IgD-negative memory B cell (primary cell): Measurements from ENCODE around the gene EEF2. TPM values are rescaled to one million over a fixed set of nuclear protein-coding genes. Genes with fewer than 3 reads are reported as not detected.
"Not testable (repeated sequence)": the region's sequence is repeated elsewhere in the genome, so short reads cannot be mapped to it uniquely, and the experiment has no call there.

Experiments used
- H3K27ac Mint-ChIP-seq, 3 donors: one replicate each; pipeline ENCODE4 v1.8.0; 2020 to 2022; ENCODE audit warnings: mild to moderate bottlenecking in 3 of 3, mixed read lengths in 3 of 3, moderate library complexity in 1 of 3
- H3K27me3 Mint-ChIP-seq: one replicate; pipeline ENCODE4 v1.8.0; 2021; ENCODE audit warnings: mixed read lengths
- H3K36me3 Mint-ChIP-seq: one replicate; pipeline ENCODE4 v1.8.0; 2020; ENCODE audit warnings: mild to moderate bottlenecking, mixed read lengths
- H3K4me1 Mint-ChIP-seq, 3 donors: one replicate each; pipeline ENCODE4 v1.8.0; 2020 to 2022; ENCODE audit warnings: mixed read lengths in 3 of 3, mild to moderate bottlenecking in 1 of 3
- H3K4me3 Mint-ChIP-seq, 4 donors: one replicate each; pipeline ENCODE4 v1.8.0; 2020 to 2022; ENCODE audit warnings: mild to moderate bottlenecking in 4 of 4, mixed read lengths in 4 of 4, moderate library complexity in 3 of 4
- H3K9me3 Mint-ChIP-seq, 3 donors: one replicate each; pipeline ENCODE4 v1.8.0; 2020 to 2021; ENCODE audit warnings: mixed read lengths in 3 of 3, mild to moderate bottlenecking in 1 of 3
- polyA plus RNA-seq: library from polyadenylated mRNA; unstranded; fragments of 300-500 nt; fragmentation: Illumina TruSeq; gene quantifications from one replicate; pipeline ENCODE4 v1.2.3, GENCODE V29; 2021

The EEF2 gene
- polyA plus RNA-seq, 1 donor from 2014 or later: 1,056 TPM

GRCh38 chr19:4018775-4019504 lies 33.7 kb upstream of the EEF2 start:
- H3K27me3 Mint-ChIP-seq: no peaks in the 10 kb centered on the region
- no peaks in the 10 kb centered on the region for H3K9me3 Mint-ChIP-seq
- peaks cover 3% of the 10 kb centered on the region for H3K36me3 Mint-ChIP-seq
- peak overlapping the region in 1 of 3 donors; percentile 85 for H3K27ac Mint-ChIP-seq
- H3K4me1 Mint-ChIP-seq: peaks cover 2 to 6% (median 4%) of the 10 kb centered on the region in 3 donors
- peak overlapping the region in 1 of 4 donors; percentile 47 for H3K4me3 Mint-ChIP-seq

- peak overlapping the region in 1 of 4 donors; percentile 12 for H3K4me3 Mint-ChIP-seq
- no peaks in the 10 kb centered on the region for H3K9me3 Mint-ChIP-seq
- peaks cover 3 to 6% (median 4%) of the 10 kb centered on the region in 3 donors for H3K4me1 Mint-ChIP-seq
- H3K27ac Mint-ChIP-seq: peak overlapping the region in 1 of 3 donors; percentile 27
- H3K27me3 Mint-ChIP-seq: no peaks in the 10 kb centered on the region
- H3K36me3 Mint-ChIP-seq: peaks cover 3% of the 10 kb centered on the region
Observed at GRCh38 chr19:4018140-4018613, 32.9 kb upstream of the EEF2 start.

GRCh38 chr19:4016903-4017638 lies 31.8 kb upstream of the EEF2 start:
- Mint-ChIP-seq H3K4me1 (peaks cover 3 to 6% (median 5%) of the 10 kb centered on the region in 3 donors), H3K27me3 (no peaks in the 10 kb centered on the region), H3K4me3 (no peak overlapping the region), H3K36me3 (peaks cover 3% of the 10 kb centered on the region), H3K27ac (peak overlapping the region in 1 of 3 donors; percentile 43), H3K9me3 (no peaks in the 10 kb centered on the region)

- Mint-ChIP-seq H3K36me3 (peaks cover 3% of the 10 kb centered on the region), H3K9me3 (no peaks in the 10 kb centered on the region), H3K4me3 (no peak overlapping the region), H3K27me3 (no peaks in the 10 kb centered on the region), H3K27ac (peak overlapping the region in 2 of 3 donors; percentile 23 to 35), H3K4me1 (peaks cover 0 to 5% (median 3%) of the 10 kb centered on the region in 3 donors)
Observed at GRCh38 chr19:4016486-4016885, 31.2 kb upstream of the EEF2 start.

- Mint-ChIP-seq H3K9me3 (no peaks in the 10 kb centered on the region), H3K27ac (peak overlapping the region in 2 of 3 donors; percentile 23 to 35), H3K4me1 (peaks cover 0 to 8% (median 6%) of the 10 kb centered on the region in 3 donors), H3K36me3 (peaks cover 1% of the 10 kb centered on the region), H3K27me3 (no peaks in the 10 kb centered on the region), H3K4me3 (no peak overlapping the region)
Observed at GRCh38 chr19:4015705-4016402, 30.6 kb upstream of the EEF2 start.

- H3K9me3 Mint-ChIP-seq: no peaks in the 10 kb centered on the region
- no peak overlapping the region for H3K4me3 Mint-ChIP-seq
- H3K36me3 Mint-ChIP-seq: peaks cover 1% of the 10 kb centered on the region
- no peaks in the 10 kb centered on the region for H3K27me3 Mint-ChIP-seq
- peaks cover 0 to 10% (median 6%) of the 10 kb centered on the region in 3 donors for H3K4me1 Mint-ChIP-seq
- H3K27ac Mint-ChIP-seq: no peak overlapping the region
Observed at GRCh38 chr19:4014541-4015491, 29.6 kb upstream of the EEF2 start.

- Mint-ChIP-seq H3K36me3 (peaks cover 1% of the 10 kb centered on the region), H3K4me1 (peaks cover under 1 to 12% (median 12%) of the 10 kb centered on the region in 3 donors), H3K27ac (no peak overlapping the region), H3K9me3 (no peaks in the 10 kb centered on the region), H3K27me3 (no peaks in the 10 kb centered on the region), H3K4me3 (no peak overlapping the region)
Observed at GRCh38 chr19:4013886-4014540, 28.8 kb upstream of the EEF2 start.

GRCh38 chr19:4012975-4013634 lies 27.8 kb upstream of the EEF2 start:
- Mint-ChIP-seq H3K4me3 (peak overlapping the region in 1 of 4 donors; percentile 38), H3K36me3 (no peaks in the 10 kb centered on the region), H3K27ac (peak overlapping the region in 2 of 3 donors; percentile 45 to 67), H3K9me3 (no peaks in the 10 kb centered on the region), H3K4me1 (peaks cover 5 to 18% (median 15%) of the 10 kb centered on the region in 3 donors), H3K27me3 (no peaks in the 10 kb centered on the region)

DNA sequence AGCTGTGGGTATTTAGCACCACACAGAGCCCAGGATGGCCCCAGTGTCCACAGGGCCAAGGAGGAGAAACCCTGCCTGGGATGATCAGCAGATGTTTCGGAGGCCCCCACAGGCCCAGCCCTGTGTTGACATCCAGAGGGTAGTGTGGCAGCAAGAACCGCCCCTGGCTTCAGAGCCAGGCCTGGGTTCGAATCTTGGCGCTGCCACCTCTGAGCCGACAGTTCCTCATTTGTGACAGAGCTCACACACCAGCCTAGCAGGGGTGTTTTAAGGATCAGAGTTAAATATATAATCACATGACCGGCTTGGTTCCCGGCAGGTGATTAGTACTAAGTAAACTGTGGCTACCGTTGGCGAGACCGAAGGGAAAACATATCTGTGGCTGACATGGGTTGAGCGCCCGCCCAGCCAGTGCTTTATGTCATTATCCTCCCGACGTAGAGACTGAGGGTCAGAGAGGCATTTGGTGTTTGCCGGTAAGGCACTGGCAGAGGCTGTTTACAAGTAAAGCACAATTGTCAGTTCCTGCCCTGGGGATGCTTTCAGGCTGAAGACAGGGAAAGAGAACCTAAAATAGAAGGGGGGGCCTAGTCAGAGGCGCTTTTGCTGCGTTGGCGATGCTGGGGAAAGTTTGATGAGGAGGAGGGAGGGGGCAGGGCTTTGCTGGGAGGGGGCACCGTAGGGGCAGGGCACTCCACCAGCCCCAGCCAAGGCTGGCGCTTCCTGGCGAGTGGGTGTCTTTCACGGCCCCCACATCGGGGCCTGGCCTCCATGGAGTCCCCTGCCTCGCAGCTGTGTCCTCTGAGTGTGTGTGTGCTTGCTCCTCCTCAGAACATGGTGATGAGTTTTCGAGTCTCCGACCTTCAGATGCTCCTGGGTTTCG lies 27.1 kb upstream of the EEF2 start:
- no peaks in the 10 kb centered on the region for H3K36me3 Mint-ChIP-seq
- peak overlapping the region in 1 of 4 donors; percentile 38 for H3K4me3 Mint-ChIP-seq
- peaks cover 5 to 18% (median 15%) of the 10 kb centered on the region in 3 donors for H3K4me1 Mint-ChIP-seq
- peak overlapping the region in 1 of 3 donors; percentile 45 for H3K27ac Mint-ChIP-seq
- H3K9me3 Mint-ChIP-seq: no peaks in the 10 kb centered on the region
- H3K27me3 Mint-ChIP-seq: no peaks in the 10 kb centered on the region

GRCh38 chr19:4011430-4011829 lies 26.2 kb upstream of the EEF2 start:
- H3K27me3 Mint-ChIP-seq: not testable (repeated sequence)

DNA sequence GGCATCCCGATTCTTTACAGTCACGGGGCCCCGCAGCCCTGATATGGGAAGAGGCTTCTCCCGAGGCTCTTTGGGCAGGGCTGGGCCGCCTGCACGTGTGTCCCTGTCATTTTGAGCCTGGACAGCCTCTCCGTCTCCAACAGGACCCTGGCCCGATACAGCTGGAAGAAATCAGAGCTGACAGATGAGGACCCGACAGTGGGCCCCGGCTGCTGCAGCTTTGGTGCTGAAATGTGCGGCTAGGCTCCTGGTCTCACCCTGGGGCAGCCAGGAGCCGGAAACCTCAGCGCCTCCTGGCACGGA lies 25.5 kb upstream of the EEF2 start:
- Mint-ChIP-seq H3K27ac (peak overlapping the region in 1 of 3 donors; percentile 78), H3K36me3 (no peaks in the 10 kb centered on the region), H3K9me3 (no peaks in the 10 kb centered on the region), H3K4me1 (peaks cover 5 to 18% (median 15%) of the 10 kb centered on the region in 3 donors), H3K4me3 (no peak overlapping the region), H3K27me3 (no peaks in the 10 kb centered on the region)

More at GRCh38 chr19:4011430-4011829, 26.2 kb upstream of the EEF2 start:
- peaks cover 5 to 18% (median 15%) of the 10 kb centered on the region in 3 donors for H3K4me1 Mint-ChIP-seq
- not testable (repeated sequence) for H3K9me3 Mint-ChIP-seq, H3K36me3 Mint-ChIP-seq
- H3K4me3 Mint-ChIP-seq: peak overlapping the region in 3 of 4 donors; percentile 23 to 79 (median 63)
- H3K27ac Mint-ChIP-seq: peak overlapping the region in 1 of 3 donors; percentile 78

DNA sequence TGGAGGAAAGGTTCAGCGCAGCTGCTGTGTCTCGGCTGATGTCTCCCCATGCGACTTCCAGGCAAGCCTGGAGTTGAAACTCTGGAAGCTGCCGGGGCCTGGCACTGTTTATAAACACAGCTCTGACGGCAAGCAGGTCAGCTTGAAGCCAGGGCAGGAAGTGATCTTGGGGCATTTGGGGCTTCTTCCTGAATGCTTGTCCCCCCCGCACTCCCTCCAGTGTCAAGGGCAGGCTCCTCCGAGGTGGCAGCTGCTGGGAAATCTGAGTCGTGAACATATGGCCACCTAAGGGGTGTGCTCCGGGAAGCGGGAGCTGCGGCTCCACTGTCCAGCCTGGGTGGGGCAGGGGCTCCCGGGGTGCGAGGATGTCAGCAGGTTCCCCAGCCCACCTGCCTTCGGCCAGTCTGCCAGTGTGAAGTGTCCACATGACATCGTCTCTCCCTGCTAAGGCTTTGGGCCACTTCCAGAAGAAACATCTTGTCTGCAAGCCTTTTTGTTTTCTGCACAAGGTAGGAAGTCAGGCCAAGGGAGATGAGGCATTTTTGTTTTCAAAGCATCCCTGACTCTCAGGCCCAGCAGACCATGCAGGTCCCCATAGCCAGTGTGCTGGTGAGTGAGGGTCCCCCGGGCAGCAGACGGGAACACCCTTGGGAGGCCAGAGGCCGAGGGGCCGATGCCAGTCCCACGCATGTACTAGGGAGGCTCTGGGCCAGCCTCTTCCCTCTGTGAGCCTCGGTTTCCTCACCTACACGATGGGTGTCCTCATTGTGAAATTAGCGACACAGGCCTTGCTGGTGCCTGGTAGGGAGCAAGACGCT lies 24.9 kb upstream of the EEF2 start:
- H3K4me1 Mint-ChIP-seq: peaks cover 5 to 18% (median 15%) of the 10 kb centered on the region in 3 donors
- H3K27me3 Mint-ChIP-seq: no peaks in the 10 kb centered on the region
- H3K36me3 Mint-ChIP-seq: no peaks in the 10 kb centered on the region
- peak overlapping the region in 3 of 4 donors; percentile 44 to 84 (median 65) for H3K4me3 Mint-ChIP-seq
- peak overlapping the region in 2 of 3 donors; percentile 80 to 81 for H3K27ac Mint-ChIP-seq
- no peaks in the 10 kb centered on the region for H3K9me3 Mint-ChIP-seq
